GM18502 (cell line): Measurements from ENCODE around the gene CD84.
"Not testable (repeated sequence)": the region's sequence is repeated elsewhere in the genome, so short reads cannot be mapped to it uniquely, and the experiment has no call there.

ENCODE experiments used
- ATAC-seq: cut with Tn5 transposase; IDR thresholded peaks from one replicate; pipeline ENCODE4 v1.9.1; 2021; ENCODE audit warnings: mild to moderate bottlenecking; ENCODE audit not compliant: unreplicated experiment, poor library complexity

Gene CD84

GRCh38 chr1:160579216-160579701 lies at the start of gene CD84:
TSS of gene CD84 (minus strand) at chr1:160579496. CDS start at chr1:160579437, 59 bp downstream.
- no peak for ATAC-seq

GRCh38 chr1:160628799-160629263 lies 49.5 kb upstream of the CD84 start:
- ATAC-seq: no peak

- ATAC-seq: not testable (repeated sequence)
Observed at GRCh38 chr1:160627677-160628289, 48.5 kb upstream of the CD84 start.

GRCh38 chr1:160626509-160627342 lies 47.4 kb upstream of the CD84 start:
- ATAC-seq: no peak

GRCh38 chr1:160625725-160626498 lies 46.6 kb upstream of the CD84 start:
- no peak for ATAC-seq

- ATAC-seq: no peak
Observed at GRCh38 chr1:160625321-160625720, 46.0 kb upstream of the CD84 start.

GRCh38 chr1:160624464-160624863 lies 45.2 kb upstream of the CD84 start:
- no peak for ATAC-seq

GRCh38 chr1:160623862-160624261 lies 44.6 kb upstream of the CD84 start:
- ATAC-seq: no peak

GRCh38 chr1:160623227-160623633 lies 43.9 kb upstream of the CD84 start:
- no peak for ATAC-seq

- no peak for ATAC-seq
Observed at GRCh38 chr1:160622501-160623226, 43.4 kb upstream of the CD84 start.

GRCh38 chr1:160621633-160622413 lies 42.5 kb upstream of the CD84 start:
- no peak for ATAC-seq

- no peak for ATAC-seq
Observed at GRCh38 chr1:160620942-160621632, 41.8 kb upstream of the CD84 start.

GRCh38 chr1:160619742-160620277 lies 40.5 kb upstream of the CD84 start:
- ATAC-seq: no peak

- no peak for ATAC-seq
Observed at GRCh38 chr1:160618763-160619274, 39.5 kb upstream of the CD84 start.

- ATAC-seq: no peak
Observed at GRCh38 chr1:160618327-160618726, 39.0 kb upstream of the CD84 start.

- ATAC-seq: no peak
Observed at GRCh38 chr1:160615660-160616059, 36.4 kb upstream of the CD84 start.

GRCh38 chr1:160614410-160614809 lies 35.1 kb upstream of the CD84 start:
- ATAC-seq: no peak

GRCh38 chr1:160612613-160613218 lies 33.4 kb upstream of the CD84 start:
- ATAC-seq: no peak
